Fibroblast of skin of scalp (primary cell): ENCODE results near the gene GLI1.
"Not testable (repeated sequence)": the region's sequence is repeated elsewhere in the genome, so short reads cannot be mapped to it uniquely, and the experiment has no call there.

ENCODE experiments used
- DNase-seq: peaks from one replicate; pipeline ENCODE4 v3.0.0-alpha.2; 2013

GLI1 gene

GRCh38 chr12:57441846-57442427 lies 17.6 kb upstream of the GLI1 start:
- peak; percentile 31 for DNase-seq

GRCh38 chr12:57444337-57444736 lies 15.2 kb upstream of the GLI1 start:
- not testable (repeated sequence) for DNase-seq

- DNase-seq, result no peak
Measured at GRCh38 chr12:57444744-57445143, 14.8 kb upstream of the GLI1 start.

DNA sequence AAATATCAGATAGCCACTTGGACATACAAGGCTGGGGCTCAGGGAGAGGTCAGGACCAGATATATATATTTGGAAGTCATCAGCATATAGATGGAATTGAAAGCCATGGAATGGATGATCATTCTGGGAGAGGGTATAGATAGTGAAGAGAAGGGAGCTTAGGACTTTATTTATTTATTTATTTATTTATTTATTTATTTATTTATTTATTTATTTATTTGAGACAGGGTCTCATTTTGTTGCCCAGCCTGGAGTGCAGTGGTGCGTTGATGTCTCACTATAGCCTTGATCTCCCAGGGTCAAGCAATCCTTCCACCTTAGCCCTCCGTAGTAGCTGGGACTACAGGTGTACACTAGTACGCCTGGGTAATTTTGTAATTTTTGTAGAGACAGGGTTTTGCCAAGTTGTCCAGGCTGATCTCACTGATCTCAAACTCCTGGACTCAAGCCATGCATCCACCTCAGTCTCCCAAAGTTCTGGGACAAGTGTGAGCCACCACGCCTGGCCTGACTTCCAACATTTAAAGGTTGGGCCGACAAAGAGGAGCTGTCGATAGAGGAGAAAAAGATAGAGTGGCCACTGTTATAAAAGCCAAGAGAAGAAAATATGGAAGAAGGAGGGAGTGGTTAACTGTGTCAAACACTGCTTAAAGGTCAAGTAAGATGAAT lies 13.2 kb upstream of the GLI1 start:
- no peak for DNase-seq

GRCh38 chr12:57448669-57449068 lies 10.9 kb upstream of the GLI1 start:
- no peak for DNase-seq

- DNase-seq, result no peak
Measured at GRCh38 chr12:57449375-57449774, 10.2 kb upstream of the GLI1 start.

- DNase-seq, result no peak
Measured at GRCh38 chr12:57450057-57450456, 9.5 kb upstream of the GLI1 start.

GRCh38 chr12:57451233-57451778 lies 8.3 kb upstream of the GLI1 start:
- DNase-seq, result no peak

DNA sequence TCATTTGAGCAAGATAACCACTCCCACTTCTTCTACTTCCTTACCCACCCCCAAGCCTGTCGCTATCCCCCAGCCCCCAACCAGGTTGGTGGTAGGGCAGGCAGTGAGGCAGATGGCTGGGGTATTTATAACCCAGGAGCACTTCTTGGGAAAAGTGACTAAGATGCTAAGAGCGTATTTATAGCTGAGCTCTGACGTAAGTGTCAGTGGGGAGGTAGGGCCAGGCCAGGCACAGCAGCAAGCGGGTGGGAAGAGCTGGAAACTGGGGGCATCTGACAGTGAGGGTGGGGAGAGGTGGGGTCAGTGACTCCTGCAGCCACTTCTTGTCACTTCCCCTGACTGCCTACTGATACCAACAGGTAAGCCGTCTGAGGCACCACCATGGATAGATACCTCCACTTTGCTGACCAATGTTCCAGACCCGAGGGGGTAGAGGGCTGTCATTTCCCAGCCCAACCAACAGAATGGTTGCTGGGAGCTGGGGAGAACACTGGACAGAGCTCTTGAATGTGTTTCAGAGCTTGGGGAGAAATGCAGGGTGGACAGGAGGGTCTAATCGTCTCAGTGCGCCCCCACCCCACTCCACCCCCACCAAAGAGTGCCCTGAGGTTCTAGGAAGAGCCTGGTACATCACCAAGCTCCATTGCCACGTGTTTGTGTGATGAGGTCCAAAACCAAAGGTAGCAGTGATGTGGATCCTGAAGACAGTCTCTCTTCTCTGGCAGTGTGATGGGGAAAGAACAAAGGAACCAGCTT lies 7.2 kb upstream of the GLI1 start:
- peak; percentile 89 for DNase-seq

- DNase-seq, result peak; percentile 84
Measured at GRCh38 chr12:57452937-57453509, 6.6 kb upstream of the GLI1 start.

- no peak for DNase-seq
Measured at GRCh38 chr12:57454213-57454565, 5.4 kb upstream of the GLI1 start.

- DNase-seq, result peak; percentile 98
Measured at GRCh38 chr12:57454566-57455373, 4.8 kb upstream of the GLI1 start, which contains the start of gene INHBE. TSS of gene INHBE (plus strand) at chr12:57455307. CDS start at chr12:57455537, 230 bp downstream.

- DNase-seq, result peak; percentile 33
Measured at GRCh38 chr12:57455374-57456144, 4.0 kb upstream of the GLI1 start.

DNA sequence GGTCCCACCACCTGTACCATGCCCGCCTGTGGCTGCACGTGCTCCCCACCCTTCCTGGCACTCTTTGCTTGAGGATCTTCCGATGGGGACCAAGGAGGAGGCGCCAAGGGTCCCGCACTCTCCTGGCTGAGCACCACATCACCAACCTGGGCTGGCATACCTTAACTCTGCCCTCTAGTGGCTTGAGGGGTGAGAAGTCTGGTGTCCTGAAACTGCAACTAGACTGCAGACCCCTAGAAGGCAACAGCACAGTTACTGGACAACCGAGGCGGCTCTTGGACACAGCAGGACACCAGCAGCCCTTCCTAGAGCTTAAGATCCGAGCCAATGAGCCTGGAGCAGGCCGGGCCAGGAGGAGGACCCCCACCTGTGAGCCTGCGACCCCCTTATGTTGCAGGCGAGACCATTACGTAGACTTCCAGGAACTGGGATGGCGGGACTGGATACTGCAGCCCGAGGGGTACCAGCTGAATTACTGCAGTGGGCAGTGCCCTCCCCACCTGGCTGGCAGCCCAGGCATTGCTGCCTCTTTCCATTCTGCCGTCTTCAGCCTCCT lies 3.4 kb upstream of the GLI1 start:
- peak; percentile 73 for DNase-seq

DNA sequence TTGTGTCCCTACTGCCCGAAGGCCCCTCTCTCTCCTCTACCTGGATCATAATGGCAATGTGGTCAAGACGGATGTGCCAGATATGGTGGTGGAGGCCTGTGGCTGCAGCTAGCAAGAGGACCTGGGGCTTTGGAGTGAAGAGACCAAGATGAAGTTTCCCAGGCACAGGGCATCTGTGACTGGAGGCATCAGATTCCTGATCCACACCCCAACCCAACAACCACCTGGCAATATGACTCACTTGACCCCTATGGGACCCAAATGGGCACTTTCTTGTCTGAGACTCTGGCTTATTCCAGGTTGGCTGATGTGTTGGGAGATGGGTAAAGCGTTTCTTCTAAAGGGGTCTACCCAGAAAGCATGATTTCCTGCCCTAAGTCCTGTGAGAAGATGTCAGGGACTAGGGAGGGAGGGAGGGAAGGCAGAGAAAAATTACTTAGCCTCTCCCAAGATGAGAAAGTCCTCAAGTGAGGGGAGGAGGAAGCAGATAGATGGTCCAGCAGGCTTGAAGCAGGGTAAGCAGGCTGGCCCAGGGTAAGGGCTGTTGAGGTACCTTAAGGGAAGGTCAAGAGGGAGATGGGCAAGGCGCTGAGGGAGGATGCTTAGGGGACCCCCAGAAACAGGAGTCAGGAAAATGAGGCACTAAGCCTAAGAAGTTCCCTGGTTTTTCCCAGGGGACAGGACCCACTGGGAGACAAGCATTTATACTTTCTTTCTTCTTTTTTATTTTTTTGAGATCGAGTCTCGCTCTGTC lies 2.7 kb upstream of the GLI1 start:
- no peak for DNase-seq

DNA sequence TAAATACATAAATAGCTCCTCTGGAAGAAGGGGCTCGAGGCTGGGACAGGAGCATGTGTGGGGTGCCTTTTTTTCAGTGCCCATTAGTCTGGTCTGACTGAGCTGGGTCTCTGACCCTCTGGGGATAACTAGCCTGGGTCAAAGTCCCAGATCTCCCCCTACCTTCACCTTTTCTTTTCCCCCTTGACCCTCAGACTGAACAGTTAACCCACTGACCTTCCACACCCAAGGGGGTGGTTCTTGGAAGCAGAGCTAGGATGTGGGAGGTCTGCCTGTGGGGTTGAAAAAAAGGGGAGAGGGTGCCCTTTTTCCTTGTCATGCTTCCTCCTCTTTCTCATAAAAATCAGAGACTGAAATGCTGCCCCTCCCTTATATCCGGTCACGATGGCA lies 925 bp upstream of the GLI1 start:
- no peak for DNase-seq

GRCh38 chr12:57459055-57459749 lies 383 bp upstream of the GLI1 start:
- DNase-seq, result peak; percentile 98

- DNase-seq, result no peak
Measured at GRCh38 chr12:57460468-57460784, 841 bp downstream of the GLI1 start.

DNA sequence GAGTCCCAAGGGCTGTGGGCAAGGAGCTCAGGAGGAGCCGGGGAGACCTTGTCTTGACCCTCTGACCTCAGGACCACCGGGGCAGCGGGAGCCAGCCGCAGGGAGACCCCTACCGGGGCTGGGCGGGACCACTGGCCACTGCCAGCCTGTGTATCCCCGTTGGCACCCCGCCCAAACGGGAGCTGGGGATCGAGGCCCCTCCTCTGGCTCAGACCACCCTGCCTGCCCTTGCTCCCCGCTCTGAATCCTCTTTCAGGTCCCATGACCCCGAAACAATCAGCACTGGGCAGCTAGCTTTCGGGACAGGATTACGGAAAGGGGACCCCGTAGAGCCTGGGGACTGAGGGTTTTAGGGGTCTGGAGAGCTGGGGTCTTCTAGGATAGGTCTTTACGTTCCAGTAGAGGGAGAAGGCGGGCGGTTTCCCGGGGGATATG lies 1.3 kb downstream of the GLI1 start:
- DNase-seq, result peak; percentile 26
